C4-2B (cell line): ENCODE data around the gene HDAC4.

Source experiments
- CTCF ChIP-seq: fragments of 450-650 bp; conservative IDR thresholded peaks from 2 replicates; pipeline ENCODE4 v1.5.1; 2017; ENCODE audit warnings: mild to moderate bottlenecking
- ZFX ChIP-seq: fragments of 450-650 bp; IDR thresholded peaks from 2 replicates; pipeline ENCODE4 v1.6.1; 2017

- no peak for TF ChIP-seq CTCF
- no peak for TF ChIP-seq ZFX
Measured at GRCh38 chr2:239060676-239061075, 340.1 kb downstream of the HDAC4 start.
